Gastrocnemius medialis (tissue), 4 donors: Measurements from ENCODE around the gene ABCF2.

ENCODE experiments used
- CTCF ChIP-seq, 5 experiments: fragments of 450-650 bp in 3 of 5; fragments of 200-600 bp in 2 of 5; sonication (generic) in 2 of 5; IDR thresholded peaks in 4 of 5; conservative IDR thresholded peaks in 1 of 5; 1 replicate in 4 of 5; 2 replicates in 1 of 5; pipeline ENCODE4 v1.5.1; 2016 to 2019; ENCODE audit warnings: antibody characterized with exemption in 5 of 5, mild to moderate bottlenecking in 3 of 5, moderate library complexity in 3 of 5
- POLR2A ChIP-seq, 2 donors: fragments of 450-650 bp; IDR thresholded peaks; one replicate each; pipeline ENCODE4 v1.6.1; 2017; ENCODE audit warnings: antibody characterized with exemption in 2 of 2, mild to moderate bottlenecking in 2 of 2, moderate library complexity in 2 of 2

- TF ChIP-seq POLR2A (IDR thresholded peaks at IDR 0.05) (no peak), CTCF (IDR thresholded peaks at IDR 0.05 in 4 of 5, conservative IDR thresholded peaks at IDR 0.05 in 1 of 5) (no peak)
Observed at GRCh38 chr7:151181011-151181431, 46.0 kb downstream of the ABCF2 start.
